DOHH2 (cell line): ENCODE results near the gene CNN2.

Experiments used
- EZH2phosphoT487 ChIP-seq: fragments of 200-600 bp; sonication (generic); IDR thresholded peaks from 2 replicates; pipeline ENCODE4 v1.6.1; 2017; ENCODE audit warnings: borderline replicate concordance, mild to moderate bottlenecking, antibody characterized with exemption, low read length, moderate library complexity, mixed read lengths
- TF ChIP-seq, protein P1 (sequence below): fragments of 200-600 bp; sonication (generic); IDR thresholded peaks from one replicate; pipeline ENCODE4 v1.5.1; 2014; ENCODE audit warnings: antibody characterized with exemption, mild to moderate bottlenecking, low read depth, low read length; ENCODE audit not compliant: poor library complexity, severe bottlenecking

GRCh38 chr19:996051-996838 lies 30.2 kb upstream of the CNN2 start:
- TF ChIP-seq, protein P1, sequence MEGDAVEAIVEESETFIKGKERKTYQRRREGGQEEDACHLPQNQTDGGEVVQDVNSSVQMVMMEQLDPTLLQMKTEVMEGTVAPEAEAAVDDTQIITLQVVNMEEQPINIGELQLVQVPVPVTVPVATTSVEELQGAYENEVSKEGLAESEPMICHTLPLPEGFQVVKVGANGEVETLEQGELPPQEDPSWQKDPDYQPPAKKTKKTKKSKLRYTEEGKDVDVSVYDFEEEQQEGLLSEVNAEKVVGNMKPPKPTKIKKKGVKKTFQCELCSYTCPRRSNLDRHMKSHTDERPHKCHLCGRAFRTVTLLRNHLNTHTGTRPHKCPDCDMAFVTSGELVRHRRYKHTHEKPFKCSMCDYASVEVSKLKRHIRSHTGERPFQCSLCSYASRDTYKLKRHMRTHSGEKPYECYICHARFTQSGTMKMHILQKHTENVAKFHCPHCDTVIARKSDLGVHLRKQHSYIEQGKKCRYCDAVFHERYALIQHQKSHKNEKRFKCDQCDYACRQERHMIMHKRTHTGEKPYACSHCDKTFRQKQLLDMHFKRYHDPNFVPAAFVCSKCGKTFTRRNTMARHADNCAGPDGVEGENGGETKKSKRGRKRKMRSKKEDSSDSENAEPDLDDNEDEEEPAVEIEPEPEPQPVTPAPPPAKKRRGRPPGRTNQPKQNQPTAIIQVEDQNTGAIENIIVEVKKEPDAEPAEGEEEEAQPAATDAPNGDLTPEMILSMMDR = no peak
- TF ChIP-seq EZH2phosphoT487 = no peak
